Measurements from ENCODE around the gene VAMP1.

DNA sequence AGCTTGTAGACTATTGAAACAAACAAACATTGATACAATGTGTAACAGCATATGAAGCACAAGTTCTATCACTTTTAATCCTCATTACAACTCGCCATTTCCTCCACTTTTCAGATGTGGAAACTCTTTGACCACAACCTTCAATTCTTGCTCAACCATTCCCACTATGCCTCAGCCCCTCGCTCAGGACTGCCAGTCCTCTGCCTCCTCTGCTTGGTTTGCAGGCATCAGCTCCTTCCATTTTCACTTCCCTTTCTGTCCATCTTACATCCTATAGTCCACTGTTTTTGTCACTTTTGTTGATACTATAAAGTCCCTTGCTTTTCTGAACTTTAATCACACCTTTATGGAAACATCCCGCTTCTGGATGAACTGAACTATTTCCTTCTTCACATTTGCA, 53.9 kb downstream of the VAMP1 start:
- TF ChIP-seq POLR2A (IDR thresholded peaks at IDR 0.05; ENCODE audit: low read depth, low read length) (no peak), EZH2 (IDR thresholded peaks at IDR 0.05; ENCODE audit: borderline replicate concordance, low read depth, low read length, severe bottlenecking) (no peak), MYC (IDR thresholded peaks at IDR 0.05; ENCODE audit: low read depth, low read length) (no peak), POLR2AphosphoS5 (IDR thresholded peaks at IDR 0.05; ENCODE audit: insufficient read depth, low read depth, low read length) (no peak)
- TF ChIP-seq, protein P1, sequence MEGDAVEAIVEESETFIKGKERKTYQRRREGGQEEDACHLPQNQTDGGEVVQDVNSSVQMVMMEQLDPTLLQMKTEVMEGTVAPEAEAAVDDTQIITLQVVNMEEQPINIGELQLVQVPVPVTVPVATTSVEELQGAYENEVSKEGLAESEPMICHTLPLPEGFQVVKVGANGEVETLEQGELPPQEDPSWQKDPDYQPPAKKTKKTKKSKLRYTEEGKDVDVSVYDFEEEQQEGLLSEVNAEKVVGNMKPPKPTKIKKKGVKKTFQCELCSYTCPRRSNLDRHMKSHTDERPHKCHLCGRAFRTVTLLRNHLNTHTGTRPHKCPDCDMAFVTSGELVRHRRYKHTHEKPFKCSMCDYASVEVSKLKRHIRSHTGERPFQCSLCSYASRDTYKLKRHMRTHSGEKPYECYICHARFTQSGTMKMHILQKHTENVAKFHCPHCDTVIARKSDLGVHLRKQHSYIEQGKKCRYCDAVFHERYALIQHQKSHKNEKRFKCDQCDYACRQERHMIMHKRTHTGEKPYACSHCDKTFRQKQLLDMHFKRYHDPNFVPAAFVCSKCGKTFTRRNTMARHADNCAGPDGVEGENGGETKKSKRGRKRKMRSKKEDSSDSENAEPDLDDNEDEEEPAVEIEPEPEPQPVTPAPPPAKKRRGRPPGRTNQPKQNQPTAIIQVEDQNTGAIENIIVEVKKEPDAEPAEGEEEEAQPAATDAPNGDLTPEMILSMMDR (IDR thresholded peaks at IDR 0.05; ENCODE audit: extremely low read depth in 1 of 2, insufficient read depth in 1 of 2, low read depth in 1 of 2, low read length in 2 of 2) = no peak

Measured in endothelial cell of umbilical vein (primary cell).